ENCODE measurements around the gene MYBPC2.

MYBPC2 gene

GRCh38 chr19:50500753-50501151 lies 68.1 kb downstream of the MYBPC2 start:
- DNase-seq (ENCODE audit: low spot score): no peak

GRCh38 chr19:50501186-50501567 lies 68.5 kb downstream of the MYBPC2 start:
- DNase-seq (ENCODE audit: low spot score): no peak

GRCh38 chr19:50501568-50502475 lies 69.1 kb downstream of the MYBPC2 start:
- no peak for DNase-seq (ENCODE audit: low spot score)

GRCh38 chr19:50505856-50506611 lies 73.3 kb downstream of the MYBPC2 start:
- DNase-seq (ENCODE audit: low spot score): no peak

- DNase-seq (ENCODE audit: low spot score): no peak
Observed at GRCh38 chr19:50506700-50507099, 74.0 kb downstream of the MYBPC2 start.

- no peak for DNase-seq (ENCODE audit: low spot score)
Observed at GRCh38 chr19:50507376-50507775, 74.7 kb downstream of the MYBPC2 start.

GRCh38 chr19:50508843-50509190 lies 76.1 kb downstream of the MYBPC2 start:
- no peak for DNase-seq (ENCODE audit: low spot score)

GRCh38 chr19:50509366-50509765 lies 76.7 kb downstream of the MYBPC2 start:
- DNase-seq (ENCODE audit: low spot score): no peak

GRCh38 chr19:50510121-50510670 lies 77.5 kb downstream of the MYBPC2 start:
- DNase-seq (ENCODE audit: low spot score): no peak

GRCh38 chr19:50510700-50511068 lies 78.0 kb downstream of the MYBPC2 start:
- DNase-seq (ENCODE audit: low spot score): no peak

GRCh38 chr19:50511069-50511822 lies 78.6 kb downstream of the MYBPC2 start, which contains the start of gene JOSD2:
JOSD2 (minus strand) TSS chr19:50511191; CDS start chr19:50510431, 760 bp downstream.
- DNase-seq (ENCODE audit: low spot score): peak; percentile 98

GRCh38 chr19:50512112-50512998 lies 79.7 kb downstream of the MYBPC2 start:
- DNase-seq (ENCODE audit: low spot score): no peak

- DNase-seq (ENCODE audit: low spot score): no peak
Observed at GRCh38 chr19:50512999-50513745, 80.5 kb downstream of the MYBPC2 start.

- DNase-seq (ENCODE audit: low spot score): no peak
Observed at GRCh38 chr19:50513746-50514345, 81.2 kb downstream of the MYBPC2 start, which contains the start of gene ASPDH. ASPDH (minus strand) TSS chr19:50513913; CDS start chr19:50513823, 90 bp downstream.

GRCh38 chr19:50514346-50515167 lies 81.9 kb downstream of the MYBPC2 start:
- no peak for DNase-seq (ENCODE audit: low spot score)

- DNase-seq (ENCODE audit: low spot score): no peak
Observed at GRCh38 chr19:50515168-50515561, 82.5 kb downstream of the MYBPC2 start.
